ENCODE results near the gene CHCHD2. TPM values are rescaled to one million over a fixed set of nuclear protein-coding genes. Genes with fewer than 3 reads are reported as not detected.

CHCHD2 gene
- total and polyA plus RNA-seq, 2 of the 13 experiments (the other 11 are each of a cell fraction or from before 2014, with no cell fraction given): 330 to 572 TPM

GRCh38 chr7:56106108-56107073 is at the start of gene CHCHD2 (continued):
- TF ChIP-seq, protein P1, sequence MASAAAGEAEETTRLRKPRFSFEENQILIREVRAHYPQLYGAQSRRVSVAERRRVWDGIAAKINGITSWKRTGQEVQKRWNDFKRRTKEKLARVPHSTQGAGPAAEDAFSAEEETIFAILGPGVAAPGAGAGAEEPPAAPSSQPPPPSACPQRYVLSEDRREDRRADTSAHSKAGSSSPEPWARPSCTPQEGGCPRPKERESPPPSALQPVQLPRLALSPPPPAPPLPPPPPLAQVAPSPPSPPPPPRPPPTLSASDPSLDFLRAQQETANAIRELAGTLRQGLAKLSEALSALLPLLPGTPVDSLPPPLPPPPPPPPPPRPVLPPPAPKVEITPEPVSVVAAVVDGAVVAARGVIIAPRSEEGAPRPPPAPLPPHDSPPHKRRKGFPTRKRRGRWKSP (CRISPR knock-in tag; IDR thresholded peaks at IDR 0.05): peak; percentile 36; the same call in 1 of the 2 replicates
- TF ChIP-seq ZNF7 (CRISPR knock-in tag; IDR thresholded peaks at IDR 0.05) (peak; percentile 32; the same call in 1 of the 2 replicates), CCAR2 (optimal IDR thresholded peaks at IDR 0.05; ENCODE audit: low read depth, low read length) (no peak), ZNF562 (CRISPR knock-in tag; IDR thresholded peaks at IDR 0.05; ENCODE audit: borderline replicate concordance) (no peak), ZNF432 (CRISPR knock-in tag; IDR thresholded peaks at IDR 0.05; ENCODE audit: borderline replicate concordance) (no peak), ZNF326 (CRISPR knock-in tag; IDR thresholded peaks at IDR 0.05; ENCODE audit: borderline replicate concordance) (no peak), ZNF550 (CRISPR knock-in tag; IDR thresholded peaks at IDR 0.05; ENCODE audit: borderline replicate concordance) (no peak), SAFB2 (CRISPR knock-in tag; IDR thresholded peaks at IDR 0.05; ENCODE audit: borderline replicate concordance, low read depth) (peak; percentile 44; the same call in 1 of the 2 replicates), FLYWCH1 (CRISPR knock-in tag; IDR thresholded peaks at IDR 0.05) (0 out of 2 replicates have a peak, but pooled peaks have one; percentile 48), ZNF24 (IDR thresholded peaks at IDR 0.05) (no peak; the same call in 1 of the 2 replicates), AHDC1 (CRISPR knock-in tag; IDR thresholded peaks at IDR 0.05; ENCODE audit: borderline replicate concordance) (no peak), ZNF235 (CRISPR knock-in tag; IDR thresholded peaks at IDR 0.05; ENCODE audit: borderline replicate concordance) (no peak), ZNF282 (IDR thresholded peaks at IDR 0.05; ENCODE audit: partially characterized antibody) (no peak), ZNF530 (CRISPR knock-in tag; IDR thresholded peaks at IDR 0.05; ENCODE audit: low read depth) (no peak), HNRNPL (IDR thresholded peaks at IDR 0.05; ENCODE audit: low read depth, low read length) (0 out of 2 replicates have a peak, but pooled peaks have one; percentile 41), RBAK (CRISPR knock-in tag; IDR thresholded peaks at IDR 0.05) (no peak), MAFK (conservative IDR thresholded peaks at IDR 0.05 in 1 of 2, IDR thresholded peaks at IDR 0.05 in 1 of 2; ENCODE audit: low read length in 2 of 2) (no peak), POGZ (CRISPR knock-in tag; IDR thresholded peaks at IDR 0.05) (peak; percentile 93), NCOA1 (CRISPR knock-in tag; IDR thresholded peaks at IDR 0.05) (no peak), RELA (CRISPR knock-in tag; IDR thresholded peaks at IDR 0.05) (0 out of 2 replicates have a peak, but pooled peaks have one; percentile 40), SALL2 (CRISPR knock-in tag; IDR thresholded peaks at IDR 0.05) (no peak)
- TF ChIP-seq, protein P2, sequence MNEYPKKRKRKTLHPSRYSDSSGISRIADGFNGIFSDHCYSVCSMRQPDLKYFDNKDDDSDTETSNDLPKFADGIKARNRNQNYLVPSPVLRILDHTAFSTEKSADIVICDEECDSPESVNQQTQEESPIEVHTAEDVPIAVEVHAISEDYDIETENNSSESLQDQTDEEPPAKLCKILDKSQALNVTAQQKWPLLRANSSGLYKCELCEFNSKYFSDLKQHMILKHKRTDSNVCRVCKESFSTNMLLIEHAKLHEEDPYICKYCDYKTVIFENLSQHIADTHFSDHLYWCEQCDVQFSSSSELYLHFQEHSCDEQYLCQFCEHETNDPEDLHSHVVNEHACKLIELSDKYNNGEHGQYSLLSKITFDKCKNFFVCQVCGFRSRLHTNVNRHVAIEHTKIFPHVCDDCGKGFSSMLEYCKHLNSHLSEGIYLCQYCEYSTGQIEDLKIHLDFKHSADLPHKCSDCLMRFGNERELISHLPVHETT (CRISPR knock-in tag; conservative IDR thresholded peaks at IDR 0.05): peak; percentile 72

Measured in HepG2 (cell line).